Effector memory CD4-positive, alpha-beta T cell (primary cell): ENCODE measurements around the gene ZNF784.
A peak's percentile ranks its signal among the peaks of the same experiment; 100 is the strongest.

Experiments
- DNase-seq, 3 donors: peaks; one replicate each; pipeline ENCODE4 v3.0.0-alpha.2; 2020
- H3K27ac ChIP-seq: 2 replicates; pipeline ENCODE4 v1.7.0; 2013; ENCODE audit warnings: mild to moderate bottlenecking, low read length, moderate library complexity; ENCODE audit not compliant: insufficient read depth, poor library complexity, severe bottlenecking
- H3K27me3 ChIP-seq: replicated peaks from 2 replicates; pipeline ENCODE4 v1.7.0; 2013; ENCODE audit warnings: mild to moderate bottlenecking, low read length; ENCODE audit not compliant: insufficient read depth, control insufficient read depth, poor library complexity, severe bottlenecking
- H3K36me3 ChIP-seq: 2 replicates; pipeline ENCODE4 v1.7.0; 2013; ENCODE audit warnings: mild to moderate bottlenecking, low read length, moderate library complexity; ENCODE audit not compliant: control insufficient read depth, insufficient read depth
- H3K4me1 ChIP-seq: 2 replicates; pipeline ENCODE4 v1.7.0; 2013; ENCODE audit warnings: low read length, mild to moderate bottlenecking; ENCODE audit not compliant: control insufficient read depth, insufficient read depth, poor library complexity, severe bottlenecking
- H3K4me3 ChIP-seq: 2 replicates; pipeline ENCODE4 v1.7.0; 2013; ENCODE audit warnings: low read length, low read depth, mild to moderate bottlenecking; ENCODE audit not compliant: insufficient read depth, poor library complexity, severe bottlenecking
- H3K9me3 ChIP-seq: 2 replicates; pipeline ENCODE4 v1.7.0; 2013; ENCODE audit warnings: mild to moderate bottlenecking, low read length, moderate library complexity; ENCODE audit not compliant: control insufficient read depth

ZNF784 gene

DNA sequence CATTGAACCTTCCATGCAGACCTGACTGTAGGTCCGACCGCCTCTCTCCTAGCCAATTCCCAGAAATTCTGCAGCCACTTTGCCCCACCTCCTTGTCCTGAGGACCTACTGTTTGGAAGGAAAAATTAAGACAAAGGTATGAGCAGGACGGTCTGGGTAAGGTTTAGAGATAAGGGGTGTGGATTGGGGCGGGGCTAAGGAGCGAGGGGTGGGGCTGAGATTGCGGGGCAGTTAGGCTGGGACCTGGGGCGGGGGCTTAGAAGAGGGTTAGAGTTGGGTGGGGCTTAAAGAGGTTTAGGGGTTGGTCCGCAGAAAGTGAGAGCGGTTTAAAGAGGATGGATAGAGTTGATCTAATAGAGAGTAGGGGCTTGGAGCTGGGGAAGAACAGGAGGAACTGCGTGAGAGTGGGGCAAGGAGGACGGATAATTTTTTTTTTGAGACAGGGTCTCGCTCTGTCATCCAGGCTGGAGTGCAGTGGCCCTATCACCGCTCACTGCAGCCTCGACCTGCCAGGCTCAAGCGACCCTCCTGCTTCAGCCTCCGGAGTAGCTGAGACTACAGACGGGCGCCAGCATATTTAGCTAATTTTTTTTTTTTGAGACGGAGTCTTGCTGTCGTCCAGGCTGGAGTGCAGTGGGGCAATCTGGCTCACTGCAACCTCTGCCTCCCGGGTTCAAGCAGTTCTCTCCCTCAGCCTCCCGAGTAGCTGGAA, 20.6 kb downstream of the ZNF784 start:
- Histone ChIP-seq H3K27ac (no peak overlapping the region), H3K27me3 (no peaks in the 10 kb centered on the region), H3K36me3 (peaks cover 4% of the 10 kb centered on the region), H3K9me3 (no peaks in the 10 kb centered on the region), H3K4me3 (no peak overlapping the region), H3K4me1 (peaks cover 19% of the 10 kb centered on the region)
- DNase-seq: no peak

GRCh38 chr19:55603115-55603514, 21.3 kb downstream of the ZNF784 start:
- Histone ChIP-seq H3K4me3 (no peak overlapping the region), H3K27me3 (no peaks in the 10 kb centered on the region), H3K9me3 (no peaks in the 10 kb centered on the region), H3K4me1 (peaks cover 19% of the 10 kb centered on the region), H3K36me3 (peaks cover 4% of the 10 kb centered on the region), H3K27ac (no peak overlapping the region)
- DNase-seq: no peak

DNA sequence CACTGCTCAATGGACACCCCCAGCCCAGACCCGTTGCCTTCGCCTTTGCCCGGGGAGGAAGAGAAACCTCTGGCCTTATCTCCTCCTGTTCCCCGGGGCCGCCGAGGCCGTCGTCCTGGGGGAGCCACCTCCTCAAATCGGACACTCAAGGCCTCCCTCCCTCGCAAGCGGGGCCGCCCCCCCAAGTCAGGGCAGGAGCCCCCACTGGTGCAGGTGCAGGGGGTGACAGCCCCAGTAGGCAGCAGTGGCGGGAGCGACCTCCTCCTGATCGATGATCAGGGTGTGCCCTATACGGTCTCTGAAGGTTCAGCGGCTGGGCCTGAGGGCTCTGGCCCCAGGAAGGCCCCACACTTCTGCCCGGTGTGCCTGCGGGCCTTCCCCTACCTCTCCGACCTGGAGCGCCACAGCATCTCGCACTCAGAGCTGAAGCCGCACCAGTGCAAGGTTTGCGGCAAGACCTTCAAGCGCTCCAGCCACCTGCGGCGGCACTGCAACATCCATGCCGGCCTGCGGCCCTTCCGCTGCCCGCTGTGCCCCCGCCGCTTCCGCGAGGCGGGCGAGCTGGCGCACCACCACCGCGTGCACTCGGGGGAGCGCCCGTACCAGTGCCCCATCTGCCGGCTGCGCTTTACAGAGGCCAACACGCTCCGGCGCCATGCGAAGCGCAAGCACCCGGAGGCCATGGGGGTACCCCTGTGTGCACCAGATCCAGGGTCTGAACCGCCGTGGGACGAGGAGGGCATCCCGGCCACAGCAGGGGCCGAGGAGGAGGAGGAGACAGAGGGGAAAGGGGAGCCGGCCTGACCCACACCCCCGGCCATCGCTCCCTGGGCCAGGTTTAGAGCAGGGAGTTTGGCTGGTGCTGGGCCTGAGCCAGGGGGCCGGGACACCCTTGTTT, 22.0 kb downstream of the ZNF784 start:
- Histone ChIP-seq H3K27ac (no peak overlapping the region), H3K4me3 (no peak overlapping the region), H3K9me3 (no peaks in the 10 kb centered on the region), H3K36me3 (no peaks in the 10 kb centered on the region), H3K27me3 (no peaks in the 10 kb centered on the region), H3K4me1 (peaks cover 19% of the 10 kb centered on the region)
- DNase-seq: no peak

DNA sequence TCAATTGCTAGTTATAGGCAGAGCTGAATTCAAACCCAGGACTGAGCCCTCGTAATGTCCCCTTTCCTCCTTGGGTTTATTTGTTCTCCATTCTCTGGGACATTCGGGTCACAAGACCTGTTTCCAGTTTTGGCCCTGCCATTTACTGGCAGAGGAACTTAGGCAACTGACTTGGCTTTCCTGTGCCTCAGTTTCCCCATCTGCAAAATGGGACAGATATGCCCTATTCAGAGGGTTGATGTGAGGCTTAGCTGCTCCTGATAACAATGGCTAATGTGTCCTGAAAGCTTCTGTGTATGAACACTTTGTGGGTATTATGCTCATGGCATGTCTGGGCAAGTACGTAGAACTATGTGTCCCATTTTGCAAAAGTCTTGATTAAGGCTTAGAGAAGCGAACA, 23.3 kb downstream of the ZNF784 start:
- Histone ChIP-seq H3K9me3 (no peaks in the 10 kb centered on the region), H3K36me3 (no peaks in the 10 kb centered on the region), H3K4me3 (peak overlapping the region; percentile 72), H3K27me3 (no peaks in the 10 kb centered on the region), H3K27ac (peak overlapping the region; percentile 92), H3K4me1 (peaks cover 13% of the 10 kb centered on the region)
- no peak for DNase-seq

- DNase-seq: no peak
- Histone ChIP-seq H3K4me1 (peaks cover 13% of the 10 kb centered on the region), H3K36me3 (no peaks in the 10 kb centered on the region)
Observed at GRCh38 chr19:55600662-55601028, 23.7 kb downstream of the ZNF784 start.

GRCh38 chr19:55599842-55600661, 24.3 kb downstream of the ZNF784 start, which contains the start of gene ZNF524:
TSS of gene ZNF524 (plus strand) at chr19:55600288. CDS start at chr19:55602113, 1,825 bp downstream.
- Histone ChIP-seq H3K27me3 (no peaks in the 10 kb centered on the region), H3K9me3 (no peaks in the 10 kb centered on the region), H3K36me3 (peaks cover 5% of the 10 kb centered on the region), H3K27ac (peak within 1 kb of the TSS; percentile 92), H3K4me3 (peak within 1 kb of the TSS; percentile 72), H3K4me1 (peaks cover 13% of the 10 kb centered on the region)
- DNase-seq: peak; percentile 70 to 84 (median 79)

More at GRCh38 chr19:55600662-55601028, 23.7 kb downstream of the ZNF784 start:
- Histone ChIP-seq H3K27ac (peak overlapping the region; percentile 92), H3K27me3 (no peaks in the 10 kb centered on the region), H3K9me3 (no peaks in the 10 kb centered on the region), H3K4me3 (peak overlapping the region; percentile 72)

DNA sequence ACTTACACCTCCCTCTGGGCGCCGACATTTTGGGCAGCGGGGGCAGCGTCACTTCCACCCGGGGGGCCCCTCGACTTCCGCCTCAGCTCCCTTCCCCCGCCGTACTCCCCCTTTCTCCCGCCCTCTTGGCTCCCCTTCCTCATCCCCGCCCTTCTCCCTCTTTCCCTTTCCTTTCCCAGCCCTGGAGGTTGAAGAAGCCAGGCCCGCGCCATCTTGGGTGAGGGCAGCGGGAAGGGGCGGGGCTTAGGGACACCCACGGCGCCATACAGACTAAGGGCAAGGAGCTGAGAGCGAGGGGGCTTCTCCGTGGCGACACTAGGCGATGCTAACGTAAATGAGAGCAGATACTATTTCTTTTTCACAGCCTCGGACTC, 24.9 kb downstream of the ZNF784 start, which contains the start of gene FIZ1:
FIZ1 (minus strand) TSS at position 50 of the 374 bp plus-strand sequence. CDS start 1,652 bp downstream, outside the sequence.
- peak; percentile 90 to 96 (median 95) for DNase-seq
- Histone ChIP-seq H3K27me3 (no peaks in the 10 kb centered on the region), H3K4me1 (peaks cover 8% of the 10 kb centered on the region), H3K36me3 (peaks cover 10% of the 10 kb centered on the region), H3K9me3 (no peaks in the 10 kb centered on the region), H3K27ac (peak within 1 kb of the TSS; percentile 92), H3K4me3 (peak within 1 kb of the TSS; percentile 72)

- peaks cover 7% of the 10 kb centered on the region for H3K4me1 ChIP-seq
- DNase-seq: peak; percentile 87 to 91 (median 89)
- H3K9me3 ChIP-seq: no peaks in the 10 kb centered on the region
- peak overlapping the region; percentile 72 for H3K4me3 ChIP-seq
- peak overlapping the region; percentile 92 for H3K27ac ChIP-seq
- peaks cover 10% of the 10 kb centered on the region for H3K36me3 ChIP-seq
- H3K27me3 ChIP-seq: no peaks in the 10 kb centered on the region
Observed at GRCh38 chr19:55598719-55599467, 25.5 kb downstream of the ZNF784 start.

- no peaks in the 10 kb centered on the region for H3K9me3 ChIP-seq
- H3K27me3 ChIP-seq: no peaks in the 10 kb centered on the region
- H3K36me3 ChIP-seq: peaks cover 10% of the 10 kb centered on the region
- H3K4me1 ChIP-seq: peaks cover 7% of the 10 kb centered on the region
- H3K4me3 ChIP-seq: no peak overlapping the region
- no peak overlapping the region for H3K27ac ChIP-seq
- no peak for DNase-seq
Observed at GRCh38 chr19:55598034-55598433, 26.3 kb downstream of the ZNF784 start.
